HG02678 (cell line): ENCODE data around the gene RNASET2.

ENCODE experiments used
- ATAC-seq: cut with Tn5 transposase; IDR thresholded peaks from one replicate; pipeline ENCODE4 v1.9.1; 2021; ENCODE audit warnings: mild to moderate bottlenecking, moderate library complexity; ENCODE audit not compliant: unreplicated experiment

RNASET2 gene, protein sequence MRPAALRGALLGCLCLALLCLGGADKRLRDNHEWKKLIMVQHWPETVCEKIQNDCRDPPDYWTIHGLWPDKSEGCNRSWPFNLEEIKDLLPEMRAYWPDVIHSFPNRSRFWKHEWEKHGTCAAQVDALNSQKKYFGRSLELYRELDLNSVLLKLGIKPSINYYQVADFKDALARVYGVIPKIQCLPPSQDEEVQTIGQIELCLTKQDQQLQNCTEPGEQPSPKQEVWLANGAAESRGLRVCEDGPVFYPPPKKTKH

DNA sequence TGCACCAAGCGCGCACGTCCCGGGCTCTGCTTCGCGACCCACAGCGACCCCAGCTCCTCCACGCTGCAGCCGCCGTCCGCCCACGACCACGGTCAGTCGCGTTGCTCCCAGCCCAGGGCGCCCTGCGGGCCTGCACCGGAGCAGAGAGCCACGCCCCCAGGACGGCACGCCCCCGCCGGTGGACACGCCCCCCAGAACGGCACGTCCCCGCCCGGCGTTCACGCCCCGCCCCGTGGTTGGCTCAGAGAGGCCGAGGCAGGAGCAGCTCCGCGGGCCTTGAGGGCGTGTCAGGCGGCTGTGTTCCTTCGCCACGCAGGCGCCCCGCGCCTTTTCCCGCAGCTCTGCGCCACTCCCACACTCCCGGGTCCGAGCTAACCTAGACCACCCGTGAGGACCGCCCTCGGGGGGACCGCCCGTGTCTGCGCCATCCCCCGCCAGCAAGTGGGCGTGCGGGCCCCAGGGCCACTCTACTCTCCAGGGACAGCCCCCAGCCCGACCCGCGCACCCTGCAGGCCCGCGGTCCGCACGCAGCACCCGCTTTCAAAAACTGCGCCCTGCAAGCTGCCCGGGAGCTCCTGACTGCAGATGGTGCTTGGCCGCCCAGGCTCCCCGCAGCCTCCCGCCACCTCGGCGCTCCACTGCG, at the start of gene RNASET2:
Gene RNASET2, minus strand, starts transcription at position 107 of the 643 bp plus-strand sequence. CDS start 368 bp downstream, outside the sequence.
- peak; percentile 68 for ATAC-seq

DNA sequence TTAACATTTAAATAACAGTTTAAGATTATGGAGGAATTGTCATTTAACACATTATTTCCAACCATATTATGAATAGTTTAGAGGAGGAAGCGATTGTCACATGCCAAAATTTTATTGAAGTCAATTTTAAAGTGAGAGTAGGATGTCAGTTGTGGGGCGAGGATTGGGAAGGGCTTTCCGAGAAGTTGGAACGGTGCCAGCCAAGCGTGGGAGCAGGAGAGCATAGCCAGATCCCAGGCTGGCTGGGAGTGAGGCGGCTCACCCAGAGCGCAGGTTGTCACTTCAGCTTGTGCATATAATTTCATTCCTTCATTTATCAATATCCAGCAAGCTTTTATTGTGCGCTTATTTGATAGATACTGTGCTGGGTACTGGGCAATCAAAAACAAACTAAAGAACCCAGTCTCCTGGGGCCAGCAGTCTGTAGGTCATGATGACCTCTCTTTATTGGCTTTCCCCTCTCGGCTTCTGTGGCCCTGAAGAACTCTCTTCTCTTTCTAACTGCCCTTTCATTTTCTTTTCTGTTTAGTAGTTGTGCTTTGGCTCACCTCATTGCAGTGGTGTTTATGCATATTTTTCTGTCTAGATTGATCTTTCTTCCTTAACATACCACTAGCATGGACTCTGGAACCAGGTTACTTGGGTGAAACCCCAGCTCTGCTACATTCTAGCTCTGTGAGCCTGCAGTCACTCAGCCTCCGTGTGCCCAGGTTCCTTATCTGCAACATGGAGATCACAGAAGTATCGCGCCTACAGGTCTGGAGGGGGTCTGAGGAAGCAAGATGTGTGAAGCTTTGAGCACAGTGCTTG, 49.2 kb upstream of the RNASET2 start:
- no peak for ATAC-seq

DNA sequence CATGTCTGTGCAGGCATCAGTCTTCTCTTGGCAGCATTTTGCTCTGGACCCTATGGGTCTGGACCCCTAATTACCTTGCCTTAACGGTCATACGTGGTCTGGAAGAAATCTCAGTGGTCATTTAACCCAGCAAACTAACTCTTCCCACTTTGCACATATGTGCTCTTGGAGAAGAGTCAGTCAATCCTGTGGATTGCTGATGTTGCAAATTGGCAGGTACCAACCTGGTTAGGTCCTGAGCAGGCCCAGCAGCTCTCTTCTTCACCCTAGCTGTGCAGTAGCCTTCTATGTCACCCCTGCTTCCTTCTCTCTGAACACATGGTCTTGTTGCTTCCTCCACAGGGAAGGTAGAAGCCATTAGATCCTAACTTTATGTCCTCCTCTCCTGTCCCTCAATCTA, 44.4 kb upstream of the RNASET2 start:
- no peak for ATAC-seq

DNA sequence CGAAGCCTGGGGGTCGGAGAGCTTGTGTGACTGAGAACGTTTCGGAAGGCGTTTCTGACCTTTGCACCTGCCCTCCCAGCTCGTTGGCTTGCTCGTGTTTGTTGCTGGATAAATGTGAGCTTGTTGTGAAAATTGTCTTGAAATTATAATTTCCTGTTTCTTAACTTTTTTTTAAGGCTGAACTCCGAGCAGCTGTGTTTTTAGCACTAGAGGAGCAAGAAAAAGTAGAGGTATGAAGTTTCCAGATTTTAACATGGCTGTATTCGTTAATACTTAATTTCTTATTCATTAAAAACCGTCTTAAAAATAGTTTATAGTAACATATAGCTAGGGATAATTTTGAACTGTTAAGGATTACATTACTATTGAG, 43.5 kb upstream of the RNASET2 start:
- no peak for ATAC-seq

DNA sequence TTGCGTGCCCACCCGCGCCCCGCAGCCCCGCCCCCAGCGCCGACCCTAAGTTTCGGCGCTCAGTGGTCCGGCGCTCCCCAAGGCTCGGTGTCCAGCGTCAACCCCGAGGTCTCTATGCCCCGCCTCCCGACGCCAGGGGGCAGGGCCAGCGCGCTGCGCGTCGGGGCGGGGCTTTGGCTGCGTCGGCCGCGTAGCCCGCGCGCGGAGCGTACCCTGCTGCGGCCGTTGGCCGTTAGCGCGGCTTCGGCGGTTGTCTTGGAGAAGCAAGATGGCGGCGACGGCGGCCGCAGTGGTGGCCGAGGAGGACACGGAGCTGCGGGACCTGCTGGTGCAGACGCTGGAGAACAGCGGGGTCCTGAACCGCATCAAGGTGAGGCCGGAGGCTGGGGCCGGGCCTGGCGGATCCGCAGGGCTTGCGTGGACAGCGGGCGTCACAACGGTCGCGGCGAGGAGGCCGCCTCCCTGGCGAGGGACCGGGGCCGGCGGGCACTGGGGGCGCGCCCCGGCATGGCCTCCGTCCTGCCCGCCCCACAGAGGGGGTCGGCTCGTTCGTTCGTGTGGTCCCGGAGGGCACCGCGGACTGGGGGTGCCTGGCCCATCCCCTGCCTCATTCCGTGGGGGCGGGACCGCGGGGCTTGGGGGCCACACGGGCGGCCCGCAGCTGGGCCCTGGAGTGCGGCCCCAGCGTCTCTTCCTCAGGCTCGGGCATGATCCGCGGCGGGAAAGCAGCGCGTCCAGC, 43.0 kb upstream of the RNASET2 start, which contains the start of gene CEP43:
Gene CEP43, plus strand, starts transcription at position 253 of the 739 bp plus-strand sequence. Its CDS starts 16 bp downstream, at position 269.
- peak; percentile 93 for ATAC-seq

DNA sequence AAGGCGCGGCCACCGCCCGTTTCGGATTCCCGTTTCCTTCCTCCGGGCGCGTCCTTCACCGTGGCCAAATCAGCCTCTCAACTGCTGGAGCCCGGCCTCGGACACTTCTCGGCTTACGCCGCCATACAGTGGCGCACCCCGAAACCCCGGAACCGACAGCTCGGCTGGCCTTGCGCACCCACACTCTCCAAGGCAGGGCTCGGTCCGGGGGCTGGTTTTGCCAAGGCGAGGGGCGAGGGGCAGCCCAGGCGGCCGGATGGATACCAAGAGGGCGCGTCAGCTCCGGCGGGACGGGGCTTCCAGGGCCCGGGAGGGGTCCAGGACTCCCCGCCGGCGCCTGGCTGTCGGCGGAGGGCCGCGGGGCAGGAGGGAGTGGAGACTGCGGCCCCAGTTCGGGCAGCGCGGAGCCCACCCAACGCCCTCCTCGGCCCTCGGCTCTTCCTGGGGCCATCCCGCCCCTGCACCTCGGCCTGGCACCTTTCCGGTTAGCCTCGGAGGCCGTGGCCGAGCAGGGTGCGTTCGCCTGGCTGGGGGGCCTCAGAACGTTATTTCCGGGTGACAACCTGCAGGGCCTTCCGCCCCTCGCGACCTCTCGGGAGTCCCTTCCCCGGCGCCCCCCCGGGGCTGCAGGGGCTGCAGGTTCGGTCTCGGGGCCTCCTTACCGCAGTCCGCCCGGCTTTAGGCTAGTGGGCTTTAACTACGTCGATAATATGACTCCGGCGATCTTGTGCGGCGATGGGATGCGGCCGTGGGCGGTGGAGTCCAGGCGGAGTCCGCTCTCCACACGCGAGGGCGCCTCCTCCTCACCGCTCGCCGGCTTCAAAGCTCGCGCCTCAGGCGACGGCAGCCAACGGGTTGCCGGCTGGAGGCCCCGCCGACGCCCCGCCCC, 42.1 kb upstream of the RNASET2 start:
- no peak for ATAC-seq

DNA sequence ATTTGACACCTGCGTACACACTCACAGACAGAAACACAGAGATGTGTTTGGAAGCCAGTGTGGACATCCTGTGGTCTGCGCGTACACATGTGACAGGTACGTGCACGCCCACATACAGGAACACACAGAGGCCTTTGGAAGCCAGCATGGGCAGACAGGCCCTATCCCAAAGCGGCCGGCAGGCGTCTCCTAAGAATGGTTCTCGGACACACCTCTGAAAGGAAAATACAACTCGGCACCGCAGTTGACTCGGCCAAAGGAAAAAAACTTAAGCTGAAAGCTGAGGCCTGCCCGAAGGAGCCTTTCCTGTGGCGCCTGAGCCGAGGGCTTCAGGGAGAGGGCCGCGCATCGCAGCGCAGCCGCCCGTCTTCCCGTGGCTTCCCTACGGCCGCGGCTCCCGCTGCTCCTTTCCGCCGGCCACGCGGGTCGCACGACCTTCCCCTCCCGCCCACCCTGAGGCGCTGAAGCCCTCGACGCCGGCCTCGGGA, 41.5 kb upstream of the RNASET2 start:
- no peak for ATAC-seq

DNA sequence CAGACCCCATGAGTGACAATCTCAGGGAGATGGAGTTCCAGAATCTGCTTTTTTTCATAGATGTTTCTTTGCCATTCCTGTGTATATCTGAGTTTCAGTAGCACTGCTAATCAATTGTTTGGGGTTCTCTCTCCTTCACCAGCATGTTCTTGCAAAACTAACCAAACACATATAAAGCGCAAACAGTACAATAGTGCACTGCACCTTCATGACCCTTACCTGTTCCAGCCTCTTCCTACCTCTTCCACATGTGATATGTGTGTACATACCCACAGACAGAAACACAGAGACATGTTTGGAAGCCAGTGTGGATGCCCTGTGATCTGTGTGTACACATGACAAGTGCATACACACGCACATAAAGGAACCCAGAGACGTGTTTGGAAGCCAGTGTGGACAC, 41.0 kb upstream of the RNASET2 start:
- ATAC-seq: no peak

DNA sequence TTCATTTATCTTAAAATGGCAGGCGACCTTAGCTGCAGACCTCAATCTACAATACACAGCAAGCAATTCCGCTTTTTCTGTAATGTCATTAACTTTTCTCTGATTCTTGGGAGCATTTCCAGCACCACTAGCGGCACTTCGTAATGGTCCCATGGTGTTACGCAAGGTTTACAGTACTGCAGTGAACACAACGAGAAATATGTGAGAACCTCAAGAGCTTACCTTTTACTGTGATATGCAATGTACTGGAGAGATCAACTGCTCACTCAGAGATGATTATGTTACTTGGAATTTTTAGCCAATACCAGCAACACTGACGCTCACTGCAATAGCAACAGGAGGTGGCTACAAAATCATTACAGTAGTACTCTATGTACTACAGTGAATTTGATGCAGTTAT, 40.1 kb upstream of the RNASET2 start:
- ATAC-seq: no peak

DNA sequence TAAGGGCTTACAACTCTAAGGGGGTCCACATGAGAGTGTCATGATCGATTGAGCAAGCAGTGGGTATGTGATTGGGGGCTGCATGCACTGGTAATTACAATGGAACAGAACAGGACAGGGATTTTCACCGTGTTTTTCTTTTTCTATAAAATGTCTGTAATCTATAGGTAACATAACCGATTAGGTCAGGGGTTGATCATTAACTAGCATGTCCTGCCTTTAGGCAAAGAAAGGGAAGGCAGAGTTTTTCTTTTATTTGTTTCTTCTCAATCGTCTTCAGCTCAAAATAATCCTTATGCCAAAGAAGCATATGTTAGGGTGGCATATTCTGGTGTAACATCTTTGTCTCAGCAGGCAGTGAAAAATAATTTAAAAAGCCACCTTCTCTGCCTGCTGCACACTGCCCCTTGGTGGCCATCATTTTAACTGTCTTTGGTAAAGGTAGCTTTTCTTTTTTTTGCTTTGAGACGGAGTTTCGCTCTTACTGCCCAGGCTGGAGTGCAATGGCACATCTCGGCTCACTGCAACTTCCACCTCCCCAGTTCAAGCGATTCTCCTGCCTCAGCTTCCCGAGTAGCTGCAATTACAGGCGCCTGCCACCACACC, 33.2 kb upstream of the RNASET2 start:
- ATAC-seq: no peak

DNA sequence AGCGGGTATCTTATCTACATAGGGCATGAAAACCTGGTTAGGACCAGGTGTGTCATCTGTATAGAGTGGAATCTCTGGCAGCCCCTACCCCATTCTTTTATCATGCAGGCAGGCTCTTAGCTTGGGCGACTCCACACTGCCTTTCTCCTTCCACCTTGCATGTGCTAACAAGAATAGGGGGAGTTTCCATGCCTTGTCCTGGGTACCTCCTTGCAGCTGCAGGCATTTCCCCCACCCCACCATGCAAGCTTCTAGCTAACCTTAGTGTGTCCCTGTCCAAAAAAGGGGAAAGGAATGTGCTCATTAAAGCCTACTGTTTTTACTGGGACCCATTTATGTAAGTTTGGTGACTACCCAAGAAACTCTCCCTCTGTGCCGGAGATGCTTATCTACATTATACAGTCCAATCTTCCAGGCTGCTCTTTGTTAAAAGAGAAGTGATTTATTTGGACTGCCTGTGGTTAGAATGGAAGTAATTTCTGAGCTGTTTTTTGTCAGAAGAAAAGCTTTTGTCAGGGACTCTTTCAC, 32.4 kb upstream of the RNASET2 start:
- ATAC-seq: no peak

DNA sequence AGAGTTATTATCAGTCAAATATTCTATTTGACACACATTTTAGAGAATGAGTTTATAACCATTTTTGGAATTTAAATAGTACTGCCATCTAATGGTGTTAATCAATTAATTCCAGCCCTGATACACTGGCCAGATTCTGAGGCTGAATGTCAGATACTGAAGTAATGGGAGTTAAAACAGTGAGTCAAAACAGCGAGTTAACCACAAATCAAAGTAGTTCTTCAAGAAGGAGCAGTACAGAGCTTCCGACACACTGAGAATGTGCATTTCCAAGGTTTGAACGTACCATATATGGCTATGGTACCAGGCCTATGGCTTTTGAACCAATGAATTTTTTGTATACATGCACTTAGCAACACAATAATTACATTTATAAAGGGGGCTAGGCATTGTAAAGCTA, 31.6 kb upstream of the RNASET2 start:
- ATAC-seq: no peak

DNA sequence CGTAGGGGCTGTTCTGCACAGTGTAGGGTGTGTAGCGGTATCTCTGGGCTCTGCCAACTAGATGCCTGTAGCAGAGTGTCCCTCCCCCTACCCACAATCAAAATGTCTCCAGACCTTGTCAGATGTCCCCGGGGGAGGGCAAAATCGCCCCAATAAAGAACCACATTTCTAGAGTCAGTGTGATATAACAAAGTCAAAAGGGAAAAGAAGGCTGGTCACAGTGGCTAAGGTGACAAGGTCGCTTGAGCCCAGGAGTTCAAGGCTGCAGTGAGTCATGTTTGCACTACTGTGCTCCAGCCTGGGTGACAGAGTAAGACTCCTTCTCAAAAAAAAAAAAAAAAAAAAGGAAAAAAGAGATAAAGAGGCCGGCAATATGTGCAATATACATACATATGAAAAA, 31.1 kb upstream of the RNASET2 start:
- no peak for ATAC-seq

DNA sequence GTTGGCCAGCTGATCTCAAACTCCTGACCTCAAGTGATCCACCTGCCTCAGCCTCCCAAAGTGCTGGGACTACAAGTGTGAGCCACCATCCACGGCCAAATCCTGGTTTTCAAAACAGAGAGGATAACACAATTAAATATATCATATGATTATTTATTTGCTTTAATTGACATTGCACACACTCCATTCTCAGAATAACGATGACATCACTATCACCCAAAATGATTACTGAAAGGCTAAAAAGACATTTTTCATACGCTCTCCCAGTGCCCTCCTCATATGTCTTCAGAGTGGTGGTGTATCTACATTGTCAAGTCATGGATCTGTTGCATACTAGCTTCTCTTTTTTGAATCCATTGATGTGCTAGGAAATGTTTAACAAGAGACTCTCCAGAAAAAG, 24.4 kb upstream of the RNASET2 start:
- no peak for ATAC-seq

DNA sequence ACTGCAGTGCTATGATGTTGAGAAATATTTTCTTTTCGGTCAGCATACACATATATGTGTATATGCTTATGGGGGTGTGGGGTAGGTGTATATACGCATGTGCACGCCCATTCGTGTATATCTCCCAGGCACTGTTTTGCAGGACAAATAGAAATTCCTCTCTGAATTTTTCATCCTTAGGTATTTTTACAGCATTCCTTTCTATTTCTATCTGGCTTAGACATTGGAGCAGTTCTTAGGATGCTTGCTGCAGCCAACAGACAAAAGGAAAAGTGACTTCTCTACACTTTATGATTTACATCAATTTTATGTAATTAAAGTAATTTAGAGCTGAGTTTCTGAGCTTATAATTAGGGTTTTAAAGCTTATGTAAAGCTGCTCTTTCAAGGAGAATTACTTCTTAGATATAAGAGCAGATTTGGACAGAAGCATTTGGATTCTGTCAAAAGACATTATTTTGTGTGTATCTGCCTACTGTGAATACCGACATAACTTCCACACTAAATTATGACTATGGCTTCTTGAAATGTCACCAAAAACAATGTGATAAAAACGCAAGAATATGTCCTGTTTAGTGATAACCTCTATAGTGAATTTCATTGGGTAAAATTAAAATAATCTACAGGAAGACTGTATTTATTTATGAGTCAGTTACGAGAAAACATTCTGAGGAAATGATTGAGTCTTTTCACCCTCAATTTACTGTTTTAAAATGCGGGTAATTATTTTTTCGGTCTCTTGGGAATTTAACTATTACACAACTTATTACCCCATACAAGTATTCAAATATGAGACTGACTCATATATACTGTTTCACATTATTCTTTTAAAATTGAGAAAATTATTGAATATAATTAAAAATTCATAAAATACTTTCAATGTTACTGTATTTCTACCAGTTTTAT, 21.5 kb upstream of the RNASET2 start:
- ATAC-seq: no peak

DNA sequence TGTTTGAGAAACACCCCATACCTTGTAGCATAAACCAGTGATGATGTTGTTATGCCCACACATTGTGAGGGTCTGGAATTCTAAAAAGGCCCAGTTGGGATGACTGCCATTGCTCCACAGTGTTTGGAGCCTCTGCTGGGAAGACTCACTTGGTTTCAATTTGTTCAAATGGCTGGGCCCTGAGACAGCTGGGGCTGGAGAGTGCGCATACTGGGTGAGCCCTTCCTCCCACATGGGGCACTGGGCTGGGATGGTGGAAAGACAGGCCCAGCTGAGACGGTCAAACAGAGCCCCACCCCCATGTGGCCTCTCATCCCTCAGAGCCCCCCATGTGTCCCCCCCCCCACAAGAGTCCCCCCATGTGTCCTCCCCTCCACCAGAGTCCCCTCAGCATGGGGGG, 20.3 kb upstream of the RNASET2 start:
- no peak for ATAC-seq

DNA sequence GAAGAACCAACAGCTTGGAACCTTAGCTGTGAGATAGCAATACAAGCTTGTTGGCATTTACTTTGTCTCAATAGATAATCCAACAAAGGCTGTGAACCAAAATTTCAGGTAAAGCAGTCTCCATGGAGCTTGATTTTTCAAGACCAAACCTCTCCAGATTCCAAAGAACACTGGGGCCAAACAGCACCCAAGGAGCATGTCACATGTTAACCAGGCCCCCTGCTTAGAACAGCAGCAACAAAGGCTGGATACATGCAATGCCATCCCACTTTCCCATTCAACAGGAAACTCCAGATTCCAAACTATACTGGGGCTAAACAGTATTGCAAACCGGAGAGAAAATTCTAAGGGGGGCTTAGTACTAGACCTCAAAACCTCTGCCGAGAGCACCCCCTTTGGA, 15.8 kb upstream of the RNASET2 start:
- ATAC-seq: no peak

DNA sequence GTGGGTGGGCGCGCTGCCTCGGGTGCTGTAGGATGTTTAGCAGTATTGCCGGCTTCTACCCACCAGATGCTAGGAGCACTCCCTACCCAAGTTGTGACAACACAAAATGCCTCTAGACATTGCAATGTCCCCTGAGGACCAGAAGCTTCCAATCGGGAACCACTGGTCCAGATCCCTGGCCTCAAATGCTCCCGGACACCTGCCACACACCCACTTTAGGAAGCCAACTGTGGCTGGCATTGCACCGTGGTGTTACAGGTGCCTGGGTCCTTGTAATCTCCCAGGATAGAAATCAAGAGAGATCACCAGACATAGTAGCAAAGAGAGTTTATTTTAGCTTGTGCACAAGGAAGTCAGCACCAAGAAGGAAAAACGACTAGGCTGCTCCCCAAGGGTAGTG, 14.9 kb upstream of the RNASET2 start:
- no peak for ATAC-seq
